ENCODE measurements around the gene FBXO15.
A peak's percentile ranks its signal among the peaks of the same experiment; 100 is the strongest.

The FBXO15 gene

DNA sequence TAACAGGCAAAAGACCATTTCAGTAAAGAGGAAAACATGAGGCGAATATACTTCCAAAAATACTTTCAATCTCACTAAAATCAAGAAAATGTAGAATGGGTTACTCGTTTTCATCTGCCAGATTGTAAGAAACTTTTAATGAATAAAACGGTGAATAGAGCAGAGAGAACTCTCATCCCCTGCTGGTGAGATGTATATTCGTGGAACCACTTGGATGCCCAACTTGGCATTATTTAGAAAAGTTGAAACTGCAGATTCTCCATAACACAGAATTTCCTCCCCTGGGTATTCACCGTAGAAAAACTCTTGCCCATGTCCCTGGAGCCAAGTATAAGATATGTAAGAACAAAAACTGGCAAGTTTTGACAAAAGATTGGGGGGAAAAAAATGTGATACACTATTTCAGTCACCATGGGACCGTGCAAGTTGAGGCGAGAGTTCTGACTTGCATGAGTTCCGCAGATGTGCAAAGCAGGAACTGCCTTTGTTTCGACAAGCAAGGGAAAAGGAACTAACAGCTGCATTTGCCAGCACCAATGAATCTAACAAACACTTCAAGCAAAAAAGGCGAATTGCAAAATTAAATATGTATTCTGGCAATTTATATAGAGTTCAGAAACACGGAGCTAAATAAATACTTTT is 15.5 kb upstream of the FBXO15 start:
- Histone ChIP-seq H3K27ac (peak overlapping the region in 6 of 11 experiments; percentile 3 to 57 (median 20); a peak in 6 of 22 replicates), H4K20me1 (no peaks in the 10 kb centered on the region), H3K27me3 (no peaks in the 10 kb centered on the region), H3K4me3 (no peak overlapping the region), H3K9me3 (replicated peaks in 1 of 11) (peaks cover 0 to 7% (median 0%) of the 10 kb centered on the region in 11 experiments; a peak in 2 of 22 replicates), H3K4me2 (peak overlapping the region; percentile 6 to 67 (median 33); a peak in 19 of 22 replicates), H3K36me3 (peaks cover 29 to 44% (median 40%) of the 10 kb centered on the region in 11 experiments), H3K9ac (0 out of 22 replicates have a peak overlapping the region, but pooled peaks of 1 of the 11 experiments have one; percentile 5), H3K4me1 (peaks cover 12 to 27% (median 19%) of the 10 kb centered on the region in 10 experiments; a peak in 19 of 20 replicates)
- TF ChIP-seq Cebpa-rat (IDR thresholded peaks at IDR 0.05) = no peak

- Histone ChIP-seq H3K27me3 (no peaks in the 10 kb centered on the region), H3K4me2 (no peak overlapping the region), H3K9ac (peak overlapping the region in 1 of 11 experiments; percentile 13; a peak in 1 of 22 replicates), H3K9me3 (replicated peaks in 1 of 11) (no peaks in the 10 kb centered on the region), H3K4me1 (peaks cover 9 to 24% (median 14%) of the 10 kb centered on the region in 10 experiments), H3K27ac (no peak overlapping the region), H3K4me3 (no peak overlapping the region), H3K36me3 (peaks cover 58 to 100% (median 94%) of the 10 kb centered on the region in 11 experiments), H4K20me1 (peaks cover 4 to 51% (median 34%) of the 10 kb centered on the region in 11 experiments; a peak in 14 of 22 replicates)
- TF ChIP-seq Cebpa-rat (IDR thresholded peaks at IDR 0.05) = no peak
Measured at GRCh38 chr18:74155276-74155675, 7.6 kb upstream of the FBXO15 start.

DNA sequence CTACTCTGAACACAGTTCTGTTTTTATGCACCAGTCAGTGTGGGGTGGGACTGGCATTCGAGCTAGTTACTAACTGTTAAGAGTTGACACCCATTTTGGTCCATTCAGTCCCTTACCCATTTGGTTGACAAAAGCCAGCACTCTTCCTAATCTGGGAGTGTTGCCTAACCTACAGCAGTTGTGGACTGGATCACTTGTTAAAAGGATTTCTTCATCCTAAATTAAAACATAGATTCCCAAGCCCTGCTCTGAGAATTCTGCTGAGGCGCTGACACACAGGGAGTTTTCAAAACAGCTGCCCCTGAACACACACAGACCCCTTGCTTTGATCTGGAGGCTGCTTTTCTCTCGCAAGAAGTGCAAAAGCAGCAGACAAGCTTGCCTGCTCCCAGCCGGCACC is 7.1 kb upstream of the FBXO15 start:
- Histone ChIP-seq H3K27me3 (no peaks in the 10 kb centered on the region), H3K9me3 (replicated peaks in 1 of 11) (no peaks in the 10 kb centered on the region), H3K27ac (no peak overlapping the region), H3K4me1 (peaks cover 15 to 30% (median 20%) of the 10 kb centered on the region in 10 experiments), H3K4me2 (no peak overlapping the region), H3K9ac (peak overlapping the region in 3 of 11 experiments; percentile 13 to 29 (median 26); a peak in 1 of 22 replicates), H3K4me3 (no peak overlapping the region), H4K20me1 (peaks cover 4 to 51% (median 34%) of the 10 kb centered on the region in 11 experiments; a peak in 14 of 22 replicates), H3K36me3 (peaks cover 53 to 100% (median 93%) of the 10 kb centered on the region in 11 experiments)
- no peak for TF ChIP-seq Cebpa-rat (IDR thresholded peaks at IDR 0.05)

DNA sequence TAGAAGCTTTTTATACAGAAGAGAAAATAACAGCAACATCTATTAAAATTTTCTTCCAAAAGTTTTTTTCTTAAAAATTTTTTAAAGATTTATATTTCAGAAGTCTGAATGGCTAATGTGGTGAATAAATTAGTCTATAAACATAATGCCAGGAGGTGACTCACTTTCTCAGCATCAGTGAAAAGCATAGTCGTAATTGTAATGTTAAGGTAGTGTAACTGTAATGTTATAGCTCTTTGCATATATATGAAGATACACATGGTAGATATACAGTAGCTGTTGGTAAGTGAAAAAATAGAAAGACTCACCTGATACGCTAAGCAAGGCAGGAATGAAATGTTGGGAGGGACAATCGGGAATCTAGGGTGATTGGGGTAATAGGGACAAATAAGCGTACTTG is 6.2 kb upstream of the FBXO15 start:
- no peaks in the 10 kb centered on the region for H3K27me3 ChIP-seq
- H4K20me1 ChIP-seq = peaks cover 4 to 51% (median 34%) of the 10 kb centered on the region in 11 experiments; a peak in 14 of 22 replicates
- no peaks in the 10 kb centered on the region for H3K9me3 ChIP-seq (replicated peaks in 1 of 11)
- peaks cover 43 to 94% (median 84%) of the 10 kb centered on the region in 11 experiments for H3K36me3 ChIP-seq
- H3K4me2 ChIP-seq = no peak overlapping the region
- TF ChIP-seq Cebpa-rat (IDR thresholded peaks at IDR 0.05) = no peak
- H3K27ac ChIP-seq = no peak overlapping the region
- no peak overlapping the region for H3K4me3 ChIP-seq
- H3K4me1 ChIP-seq = peaks cover 22 to 35% (median 27%) of the 10 kb centered on the region in 10 experiments
- no peak overlapping the region for H3K9ac ChIP-seq

DNA sequence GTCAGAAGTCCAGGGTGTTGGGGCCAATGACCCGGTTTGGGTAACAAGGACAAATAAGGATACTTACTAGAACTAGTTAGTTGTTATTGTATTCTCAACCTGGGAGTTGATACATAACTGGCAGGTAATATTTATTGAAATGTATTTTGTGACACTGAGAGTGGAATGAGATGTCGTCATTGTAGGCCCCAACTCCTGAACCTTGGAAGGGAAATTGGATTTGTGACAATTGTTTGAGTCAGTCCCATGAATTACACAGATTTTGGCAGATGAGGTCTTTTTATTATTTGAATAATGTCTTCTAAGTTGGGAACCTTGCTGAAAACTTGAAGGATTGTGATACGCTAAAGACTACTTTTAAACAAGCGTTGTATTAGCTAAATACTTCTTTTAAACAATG is 5.7 kb upstream of the FBXO15 start:
- peaks cover 4 to 51% (median 34%) of the 10 kb centered on the region in 11 experiments; a peak in 14 of 22 replicates for H4K20me1 ChIP-seq
- no peak overlapping the region for H3K27ac ChIP-seq
- H3K4me1 ChIP-seq = peaks cover 22 to 35% (median 27%) of the 10 kb centered on the region in 10 experiments
- H3K36me3 ChIP-seq = peaks cover 39 to 90% (median 79%) of the 10 kb centered on the region in 11 experiments
- H3K9me3 ChIP-seq (replicated peaks in 1 of 11) = no peaks in the 10 kb centered on the region
- H3K9ac ChIP-seq = no peak overlapping the region
- TF ChIP-seq Cebpa-rat (IDR thresholded peaks at IDR 0.05) = no peak
- H3K27me3 ChIP-seq = no peaks in the 10 kb centered on the region
- no peak overlapping the region for H3K4me3 ChIP-seq
- no peak overlapping the region for H3K4me2 ChIP-seq

- H3K9me3 ChIP-seq (replicated peaks in 1 of 11) = no peaks in the 10 kb centered on the region
- H3K4me2 ChIP-seq = no peak overlapping the region
- peaks cover 34 to 85% (median 74%) of the 10 kb centered on the region in 11 experiments for H3K36me3 ChIP-seq
- no peak overlapping the region for H3K9ac ChIP-seq
- H3K4me1 ChIP-seq = peaks cover 22 to 35% (median 27%) of the 10 kb centered on the region in 10 experiments
- no peak overlapping the region for H3K4me3 ChIP-seq
- no peak overlapping the region for H3K27ac ChIP-seq
- H3K27me3 ChIP-seq = no peaks in the 10 kb centered on the region
- TF ChIP-seq Cebpa-rat (IDR thresholded peaks at IDR 0.05) = no peak
- peaks cover 4 to 51% (median 34%) of the 10 kb centered on the region in 11 experiments; a peak in 14 of 22 replicates for H4K20me1 ChIP-seq
Measured at GRCh38 chr18:74152857-74153256, 5.2 kb upstream of the FBXO15 start.

DNA sequence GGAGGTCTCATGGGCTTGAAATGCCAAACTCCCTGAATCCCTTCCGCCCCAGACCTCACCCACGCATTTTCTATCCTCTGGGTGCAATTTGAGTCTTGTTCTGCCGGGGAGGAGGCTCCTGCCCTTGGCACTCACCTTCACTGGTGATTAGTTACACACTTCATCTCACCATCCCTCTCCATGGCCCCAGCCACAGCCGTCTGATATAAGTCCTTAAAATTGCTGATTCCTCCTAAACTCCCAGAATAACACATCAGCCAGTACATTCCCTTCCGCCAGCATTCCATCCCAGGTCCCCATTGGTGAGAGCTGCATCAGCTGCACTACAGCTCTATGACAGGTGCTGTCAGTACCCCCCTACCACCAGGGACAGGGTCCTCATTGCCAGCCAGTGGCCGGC is 4.6 kb upstream of the FBXO15 start:
- Histone ChIP-seq H3K36me3 (peaks cover 28 to 79% (median 68%) of the 10 kb centered on the region in 11 experiments), H3K4me3 (no peak overlapping the region), H3K27me3 (no peaks in the 10 kb centered on the region), H3K4me1 (peaks cover 24 to 37% (median 29%) of the 10 kb centered on the region in 10 experiments), H3K9ac (no peak overlapping the region), H3K9me3 (replicated peaks in 1 of 11) (no peaks in the 10 kb centered on the region), H3K4me2 (0 out of 22 replicates have a peak overlapping the region, but pooled peaks of 1 of the 11 experiments have one; percentile 12), H4K20me1 (peaks cover 4 to 51% (median 34%) of the 10 kb centered on the region in 11 experiments; a peak in 14 of 22 replicates), H3K27ac (no peak overlapping the region)
- no peak for TF ChIP-seq Cebpa-rat (IDR thresholded peaks at IDR 0.05)

DNA sequence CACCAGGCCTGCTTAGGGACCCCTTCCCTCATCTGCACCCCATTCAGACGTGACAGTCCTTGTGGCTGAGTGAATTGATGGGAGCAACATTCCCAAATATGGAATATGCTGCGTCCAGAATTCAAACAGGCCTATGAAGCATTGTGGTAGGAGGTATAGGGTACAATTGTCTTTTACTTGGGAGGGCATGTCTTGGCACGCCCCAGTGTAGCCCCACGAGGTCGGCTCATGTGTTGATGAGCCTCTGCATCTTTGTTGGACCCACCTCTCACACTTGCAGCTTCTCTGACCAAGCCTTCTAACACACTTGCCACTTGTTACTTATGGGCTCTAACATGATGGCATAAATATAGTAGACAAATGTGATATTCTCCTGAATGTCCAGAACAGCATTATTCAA is 2.2 kb upstream of the FBXO15 start:
- Histone ChIP-seq H3K4me2 (peak overlapping the region; percentile 85 to 97 (median 93)), H3K27me3 (no peaks in the 10 kb centered on the region), H3K4me1 (peaks cover 30 to 41% (median 35%) of the 10 kb centered on the region in 10 experiments), H3K9ac (peak overlapping the region in 10 of 11 experiments; percentile 36 to 90 (median 85); a peak in 16 of 22 replicates), H3K9me3 (replicated peaks in 1 of 11) (no peaks in the 10 kb centered on the region), H3K4me3 (peak overlapping the region; percentile 74 to 96 (median 80)), H4K20me1 (peaks cover 4 to 41% (median 22%) of the 10 kb centered on the region in 11 experiments; a peak in 14 of 22 replicates), H3K36me3 (peaks cover 7 to 55% (median 48%) of the 10 kb centered on the region in 11 experiments), H3K27ac (peak overlapping the region in 5 of 11 experiments; percentile 8 to 93 (median 89); a peak in 5 of 22 replicates)
- no peak for TF ChIP-seq Cebpa-rat (IDR thresholded peaks at IDR 0.05)

GRCh38 chr18:74148543-74149070 is 973 bp upstream of the FBXO15 start:
- TF ChIP-seq Cebpa-rat (IDR thresholded peaks at IDR 0.05) = no peak
- peaks cover 4 to 29% (median 18%) of the 10 kb centered on the region in 11 experiments; a peak in 13 of 22 replicates for H4K20me1 ChIP-seq
- peak overlapping the region; percentile 27 to 94 (median 91); a peak in 21 of 22 replicates for H3K27ac ChIP-seq
- H3K36me3 ChIP-seq = peaks cover 0 to 42% (median 35%) of the 10 kb centered on the region in 11 experiments; a peak in 20 of 22 replicates
- peak overlapping the region; percentile 82 to 90 (median 85) for H3K9ac ChIP-seq
- H3K4me3 ChIP-seq = peak overlapping the region; percentile 74 to 96 (median 80)
- H3K27me3 ChIP-seq = no peaks in the 10 kb centered on the region
- H3K9me3 ChIP-seq (replicated peaks in 1 of 11) = no peaks in the 10 kb centered on the region
- H3K4me2 ChIP-seq = peak overlapping the region; percentile 85 to 97 (median 93)
- peaks cover 30 to 41% (median 35%) of the 10 kb centered on the region in 10 experiments for H3K4me1 ChIP-seq
